Kidney (tissue), 14 donors: ENCODE data around the gene SEMA4C. TPM values are rescaled to one million over a fixed set of nuclear protein-coding genes. Genes with fewer than 3 reads are reported as not detected.
A peak's percentile ranks its signal among the peaks of the same experiment; 100 is the strongest.
"Not testable (repeated sequence)": the region's sequence is repeated elsewhere in the genome, so short reads cannot be mapped to it uniquely, and the experiment has no call there.

Source experiments
- DNase-seq, 5 donors: peaks; one replicate each; pipeline ENCODE4 v3.0.0-alpha.2; 2013 to 2020
- FAIRE-seq: peaks from 2 replicates; lab custom pipeline; 2012; peaks lifted over from hg19 to GRCh38; lab: Jason Lieb, UNC
- H3K27ac ChIP-seq, 2 donors: one replicate each; pipeline ENCODE4 v1.7.0; 2013; ENCODE audit warnings: low read depth in 2 of 2, low read length in 2 of 2, inconsistent platforms in 1 of 2
- H3K27me3 ChIP-seq: one replicate; pipeline ENCODE4 v1.7.1; 2013; ENCODE audit warnings: low read length, inconsistent platforms; ENCODE audit not compliant: control insufficient read depth, insufficient read depth
- H3K36me3 ChIP-seq, 3 donors: one replicate each; pipeline versions ENCODE4 v1.7.0 to v1.7.1; 2013; ENCODE audit warnings: low read length in 3 of 3, control low read depth in 1 of 3, inconsistent platforms in 1 of 3; ENCODE audit not compliant: insufficient read depth in 3 of 3, control insufficient read depth in 2 of 3
- H3K4me1 ChIP-seq, 3 donors: one replicate each; pipeline versions ENCODE4 v1.7.0 to v1.7.1; 2013; ENCODE audit warnings: low read length in 3 of 3, inconsistent platforms in 1 of 3, low read depth in 1 of 3; ENCODE audit not compliant: control insufficient read depth in 2 of 3, insufficient read depth in 2 of 3
- H3K4me3 ChIP-seq, 3 donors: one replicate each; pipeline versions ENCODE4 v1.7.0 to v1.8.1; 2013; ENCODE audit warnings: low read length in 3 of 3, control low read depth in 1 of 3, inconsistent platforms in 1 of 3
- H3K9ac ChIP-seq, 3 donors: one replicate each; pipeline versions ENCODE4 v1.7.0 to v1.7.1; 2013; ENCODE audit warnings: low read length in 3 of 3, control low read depth in 1 of 3, inconsistent platforms in 1 of 3
- H3K9me3 ChIP-seq, 3 donors: one replicate each; pipeline versions ENCODE4 v1.7.0 to v1.7.1; 2013; ENCODE audit warnings: low read length in 3 of 3, control low read depth in 1 of 3, inconsistent platforms in 1 of 3; ENCODE audit not compliant: control insufficient read depth in 2 of 3, insufficient read depth in 1 of 3
- intact Hi-C: fragments of 100-400 bp; cut with DNase I; formaldehyde crosslinking; loops from one replicate; pipeline ENCODE4 v1.11.1; 2022
- polyA plus RNA-seq: library from polyadenylated mRNA; stranded (reverse); fragments of 350-450 nt; fragmentation: Illumina TruSeq; extraction: RNeasy Lipid Tissue Mini Kit (QIAGEN cat#74804); gene quantifications from one replicate; pipeline ENCODE4 v1.2.3, GENCODE V29; 2014; ENCODE audit warnings: low read depth, low replicate concordance; ENCODE audit not compliant: insufficient read depth
- total RNA-seq: library from RNA; stranded (reverse); fragmentation: NEBNext Ultra II Directional; extraction: Animal tissue kit (Norgen Biotek cat#: 25700); gene quantifications from one replicate; pipeline ENCODE4 v1.2.1, GENCODE V29; 2021
- TF ChIP-seq, protein P1 (sequence below): IDR thresholded peaks from 3 replicates; pipeline ENCODE4 v1.5.1; 2012; ENCODE audit warnings: mild to moderate bottlenecking, moderate library complexity, borderline replicate concordance; ENCODE audit not compliant: insufficient read depth; ENCODE audit errors: extremely low read depth
- donor health status: control.
- donor health status: control.
- donor health status: control.
- donor health status: control.
- donor health status: control.
- donor health status: DM: yes; HTN: yes; CAD: no.
- donor health status: Normal renal cell carcinoma (clear cell type).

Gene SEMA4C
- total and polyA plus RNA-seq, 2 donors from 2014 or later: 11.1 to 44.6 TPM

DNA sequence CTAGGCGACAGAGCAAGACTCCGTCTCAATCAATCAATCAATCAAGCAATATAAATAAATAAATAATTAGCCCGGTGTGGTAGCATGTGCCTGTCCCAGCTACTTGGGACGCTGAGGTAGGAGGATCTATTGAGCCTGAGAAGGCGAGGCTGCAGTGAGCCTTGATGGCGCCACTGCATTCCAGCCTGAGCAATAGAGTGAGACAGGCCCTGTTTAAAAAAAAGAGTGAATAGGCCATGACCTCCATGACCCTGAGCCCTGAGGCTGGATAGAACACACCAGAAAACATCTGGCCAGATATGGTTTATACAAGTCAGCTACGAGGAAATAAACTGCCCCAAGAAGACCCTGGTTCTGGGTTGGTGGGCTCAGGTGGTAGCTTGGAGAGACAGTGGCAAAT, 20.4 kb upstream of the SEMA4C start:
- TF ChIP-seq, protein P1, sequence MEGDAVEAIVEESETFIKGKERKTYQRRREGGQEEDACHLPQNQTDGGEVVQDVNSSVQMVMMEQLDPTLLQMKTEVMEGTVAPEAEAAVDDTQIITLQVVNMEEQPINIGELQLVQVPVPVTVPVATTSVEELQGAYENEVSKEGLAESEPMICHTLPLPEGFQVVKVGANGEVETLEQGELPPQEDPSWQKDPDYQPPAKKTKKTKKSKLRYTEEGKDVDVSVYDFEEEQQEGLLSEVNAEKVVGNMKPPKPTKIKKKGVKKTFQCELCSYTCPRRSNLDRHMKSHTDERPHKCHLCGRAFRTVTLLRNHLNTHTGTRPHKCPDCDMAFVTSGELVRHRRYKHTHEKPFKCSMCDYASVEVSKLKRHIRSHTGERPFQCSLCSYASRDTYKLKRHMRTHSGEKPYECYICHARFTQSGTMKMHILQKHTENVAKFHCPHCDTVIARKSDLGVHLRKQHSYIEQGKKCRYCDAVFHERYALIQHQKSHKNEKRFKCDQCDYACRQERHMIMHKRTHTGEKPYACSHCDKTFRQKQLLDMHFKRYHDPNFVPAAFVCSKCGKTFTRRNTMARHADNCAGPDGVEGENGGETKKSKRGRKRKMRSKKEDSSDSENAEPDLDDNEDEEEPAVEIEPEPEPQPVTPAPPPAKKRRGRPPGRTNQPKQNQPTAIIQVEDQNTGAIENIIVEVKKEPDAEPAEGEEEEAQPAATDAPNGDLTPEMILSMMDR: no peak
- H3K27me3 ChIP-seq: no peaks in the 10 kb centered on the region
- H3K27ac ChIP-seq: no peak overlapping the region
- intact Hi-C loops: no loop called here
- H3K36me3 ChIP-seq: no peaks in the 10 kb centered on the region
- no peak overlapping the region for H3K9ac ChIP-seq
- H3K4me3 ChIP-seq: no peak overlapping the region
- FAIRE-seq (no peak), DNase-seq (no peak)
- H3K4me1 ChIP-seq: peaks cover 0 to 25% (median 6%) of the 10 kb centered on the region in 3 donors
- H3K9me3 ChIP-seq: no peaks in the 10 kb centered on the region

DNA sequence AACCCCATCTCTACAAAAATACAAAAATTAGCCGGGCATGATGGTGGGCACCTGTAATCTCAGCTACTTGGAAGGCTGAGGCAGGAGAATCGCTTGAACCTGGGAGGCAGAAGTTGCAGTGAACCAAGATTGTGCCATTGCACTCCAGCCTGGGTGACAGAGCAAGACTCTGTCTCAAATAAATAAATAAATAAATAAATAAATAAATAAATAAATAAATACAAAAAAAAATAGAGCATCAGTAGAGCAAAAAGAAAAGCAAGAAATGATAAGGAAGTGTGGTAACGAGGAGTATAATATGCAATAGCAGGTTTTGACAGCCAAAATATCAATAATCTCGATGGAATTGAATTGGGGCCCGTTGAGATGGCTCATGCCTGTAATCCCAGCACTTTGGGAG, 19.6 kb upstream of the SEMA4C start:
- H3K36me3 ChIP-seq, intact Hi-C loops, DNase-seq, FAIRE-seq, H3K4me3 ChIP-seq, H3K27me3 ChIP-seq, H3K27ac ChIP-seq, H3K9me3 ChIP-seq, H3K9ac ChIP-seq: not testable (repeated sequence)
- H3K4me1 ChIP-seq: peaks cover 0 to 30% (median 6%) of the 10 kb centered on the region in 3 donors

DNA sequence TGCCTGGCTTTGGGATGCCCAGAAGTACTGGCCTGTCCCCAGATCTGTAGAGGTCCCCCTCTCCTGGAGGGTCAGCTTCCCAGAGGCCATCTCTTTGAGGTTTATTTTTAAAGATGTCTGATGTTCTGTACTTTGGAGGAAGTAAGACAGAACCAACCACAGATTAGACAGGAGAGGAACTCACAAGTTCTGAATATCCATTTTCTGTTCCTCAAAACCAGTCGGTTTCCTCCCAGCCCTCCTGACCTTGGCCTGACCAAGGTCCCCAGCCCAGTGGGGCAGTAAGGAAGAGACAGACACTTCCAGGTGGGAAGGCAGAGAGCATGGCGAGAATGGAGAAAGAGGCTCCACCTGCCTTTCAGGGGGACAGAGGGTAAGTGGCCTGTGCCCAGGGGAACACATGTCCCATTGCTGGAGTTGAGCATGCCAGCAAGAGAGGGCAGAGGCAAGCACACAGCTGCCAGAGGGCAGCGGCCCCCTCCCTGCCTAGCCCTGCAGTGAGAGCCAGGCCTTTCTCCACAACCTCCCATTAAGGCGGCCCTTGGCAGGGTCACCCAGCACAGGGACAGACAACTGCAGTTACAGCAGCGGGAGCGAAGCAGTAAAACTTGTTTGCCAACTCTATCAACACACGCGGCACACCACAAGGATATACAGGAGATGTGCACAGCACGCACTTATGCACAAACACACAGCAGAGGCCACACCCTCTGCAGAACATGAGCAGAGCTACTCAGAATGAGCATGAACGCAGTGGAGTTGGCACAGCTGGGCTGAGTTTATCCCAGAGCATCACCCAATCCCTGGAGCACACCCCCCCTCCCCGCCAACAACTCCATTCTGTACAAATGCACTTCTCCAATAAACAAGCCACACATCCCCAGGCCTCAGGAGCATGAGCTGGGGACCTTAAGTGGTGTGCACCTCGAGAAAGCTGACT, 18.5 kb upstream of the SEMA4C start:
- no peak overlapping the region for H3K27ac ChIP-seq
- no peaks in the 10 kb centered on the region for H3K27me3 ChIP-seq
- H3K4me1 ChIP-seq: peaks cover 0 to 32% (median 6%) of the 10 kb centered on the region in 3 donors
- H3K9ac ChIP-seq: no peak overlapping the region
- H3K36me3 ChIP-seq: no peaks in the 10 kb centered on the region
- FAIRE-seq (no peak), DNase-seq (peak in 2 of 5 donors; percentile 52 to 59)
- TF ChIP-seq, protein P1: no peak
- no peaks in the 10 kb centered on the region for H3K9me3 ChIP-seq
- H3K4me3 ChIP-seq: no peak overlapping the region
- intact Hi-C loops: no loop called here

DNA sequence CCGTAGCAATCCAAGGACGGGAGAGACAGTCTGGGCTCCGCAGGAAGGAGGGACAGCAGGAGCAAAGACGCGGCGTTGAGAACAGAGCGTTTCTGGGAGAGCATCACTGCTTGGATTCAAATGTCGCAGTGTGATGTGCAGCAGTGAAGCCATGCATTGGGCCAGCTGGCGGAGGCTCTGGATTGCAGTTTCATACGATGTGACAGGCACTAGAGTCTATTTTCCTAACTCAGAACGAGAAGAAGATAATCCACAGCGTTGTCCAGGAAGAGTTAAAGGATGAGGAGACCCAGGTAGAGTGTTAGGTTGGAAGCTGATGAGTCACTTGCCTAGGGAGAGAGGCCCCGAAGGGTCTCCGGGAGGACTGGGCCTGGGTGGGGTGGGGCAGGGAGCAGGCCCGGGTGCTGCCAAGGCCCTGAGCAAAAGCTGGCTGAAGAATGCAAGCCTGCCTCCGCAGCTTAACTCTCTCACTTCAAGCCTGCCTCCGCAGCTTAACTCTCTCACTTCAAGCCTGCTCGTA, 17.7 kb upstream of the SEMA4C start:
- DNase-seq (peak in 1 of 5 donors; percentile 75), FAIRE-seq (no peak)
- TF ChIP-seq, protein P1: no peak
- peak overlapping the region in 1 of 3 donors; percentile 19 for H3K9ac ChIP-seq
- H3K36me3 ChIP-seq: no peaks in the 10 kb centered on the region
- peaks cover 0 to 32% (median 6%) of the 10 kb centered on the region in 3 donors for H3K4me1 ChIP-seq
- H3K27me3 ChIP-seq: no peaks in the 10 kb centered on the region
- no peak overlapping the region for H3K4me3 ChIP-seq
- intact Hi-C loops: no loop called here
- H3K9me3 ChIP-seq: no peaks in the 10 kb centered on the region
- no peak overlapping the region for H3K27ac ChIP-seq
